ENCODE measurements around the gene LY6G6F. TPM values are rescaled to one million over a fixed set of nuclear protein-coding genes. Genes with fewer than 3 reads are reported as not detected.

The LY6G6F gene
- total and polyA plus RNA-seq, 8 donors: 0.53 to 1.8 (median 1.3) TPM; not detected in 1

- peak; percentile 68 for ATAC-seq
These were observed 5.6 kb downstream of the LY6G6F start for GRCh38 chr6:31712296-31712695.

GRCh38 chr6:31713465-31713864 is 6.8 kb downstream of the LY6G6F start:
- ATAC-seq (no peak), DNase-seq (no peak)
- Histone ChIP-seq H3K9me3 (no peaks in the 10 kb centered on the region), H3K4me3 (no peak overlapping the region), H3K27ac (no peak overlapping the region), H3K27me3 (no peaks in the 10 kb centered on the region), H3K36me3 (no peaks in the 10 kb centered on the region), H3K4me1 (peaks cover 0 to 12% of the 10 kb centered on the region in 2 donors)
- intact Hi-C loops (cut with DNase I): no loop called here
- TF ChIP-seq CTCF (IDR thresholded peaks at IDR 0.05): no peak

More at GRCh38 chr6:31712296-31712695, 5.6 kb downstream of the LY6G6F start:
- intact Hi-C loops (cut with DNase I): no loop called here
- Histone ChIP-seq H3K4me1 (peaks cover 0 to 12% of the 10 kb centered on the region in 2 donors), H3K27me3 (no peaks in the 10 kb centered on the region), H3K4me3 (no peak overlapping the region), H3K9me3 (no peaks in the 10 kb centered on the region), H3K36me3 (no peaks in the 10 kb centered on the region), H3K27ac (no peak overlapping the region)
- TF ChIP-seq CTCF (IDR thresholded peaks at IDR 0.05): no peak
- no peak for DNase-seq

GRCh38 chr6:31713991-31714684 is 7.5 kb downstream of the LY6G6F start:
- Histone ChIP-seq H3K9me3 (no peaks in the 10 kb centered on the region), H3K27me3 (no peaks in the 10 kb centered on the region), H3K4me3 (no peak overlapping the region), H3K27ac (no peak overlapping the region), H3K36me3 (no peaks in the 10 kb centered on the region), H3K4me1 (peaks cover 0 to 12% of the 10 kb centered on the region in 2 donors)
- TF ChIP-seq CTCF (IDR thresholded peaks at IDR 0.05): no peak
- ATAC-seq (no peak), DNase-seq (no peak)
- intact Hi-C loops (cut with DNase I): no loop called here

- Histone ChIP-seq H3K4me3 (no peak within 1 kb of the TSS), H3K4me1 (peaks cover 0 to 12% of the 10 kb centered on the region in 2 donors), H3K27ac (no peak within 1 kb of the TSS), H3K27me3 (no peaks in the 10 kb centered on the region), H3K36me3 (no peaks in the 10 kb centered on the region), H3K9me3 (no peaks in the 10 kb centered on the region)
- no peak for ATAC-seq
- no peak for TF ChIP-seq CTCF (IDR thresholded peaks at IDR 0.05)
- intact Hi-C loops (cut with DNase I): no loop called here
- DNase-seq: peak in 1 of 4 donors; percentile 66
These were observed 8.6 kb downstream of the LY6G6F start, which contains the start of gene LY6G6D for GRCh38 chr6:31715022-31715958. Gene LY6G6D, plus strand, starts transcription at chr6:31715348. Its CDS starts 8 bp downstream, at chr6:31715356.
